ENCODE results near the gene SAMMSON. TPM values are rescaled to one million over a fixed set of nuclear protein-coding genes. Genes with fewer than 3 reads are reported as not detected.

Gene SAMMSON
- total and polyA plus RNA-seq, 2 of the 4 experiments (the other 2 are of a cell fraction): not detected

GRCh38 chr3:70086336-70086735 is 86.8 kb downstream of the SAMMSON start:
- H3K27me3 ChIP-seq (ENCODE audit: control insufficient read depth, insufficient read depth, low read length): peaks cover 14% of the 10 kb centered on the region
- in situ Hi-C loops (cut with MboI; ENCODE audit: low sequenced_read_pairs): no loop called here
- H3K9me3 ChIP-seq (ENCODE audit: control insufficient read depth, insufficient read depth, low read length): no peaks in the 10 kb centered on the region
- H2BK20ac ChIP-seq (ENCODE audit: low read depth, low read length): no peak overlapping the region
- CTCF ChIA-PET: interaction anchor here (1.2 kb wide), 1 partner anchor 8 kb away, joined by 5 read pairs; no protein-coding TSS in a partner anchor
- H3K27ac ChIP-seq (ENCODE audit: insufficient read depth, low read length): no peak overlapping the region
- H3K4me2 ChIP-seq (ENCODE audit: low read depth, low read length): no peak overlapping the region
- ATAC-seq (ENCODE audit: low read depth) (no peak), DNase-seq (no peak)
- intact Hi-C loops (cut with micrococcal nuclease): no loop called here
- no TSS peak for BruUV-seq (replicated peaks)
- dilution Hi-C loops (cut with HindIII; ENCODE audit: low sequenced_read_pairs, unreplicated experiment): no loop called here
- no peak overlapping the region for H4K91ac ChIP-seq (ENCODE audit: insufficient read depth, low read depth, low read length)
- H4K8ac ChIP-seq (ENCODE audit: low read depth in 2 of 2, low read length in 2 of 2): no peak overlapping the region
- H2BK15ac ChIP-seq (ENCODE audit: low read depth, low read length): no peak overlapping the region
- no peaks in the 10 kb centered on the region for H3K9me1 ChIP-seq (ENCODE audit: insufficient read depth, low read length)
- POLR2A ChIA-PET (ENCODE audit: unreplicated experiment): no interaction called here
- no peak overlapping the region for H2AFZ ChIP-seq (replicated peaks; ENCODE audit: low read length, poor library complexity)
- H2BK120ac ChIP-seq (ENCODE audit: low read depth, low read length): no peak overlapping the region
- H3K9ac ChIP-seq (ENCODE audit: low read depth, low read length): no peak overlapping the region
- no peaks in the 10 kb centered on the region for H3K79me1 ChIP-seq (ENCODE audit: low read depth in 1 of 2, low read length in 2 of 2)
- H4K20me1 ChIP-seq (ENCODE audit: insufficient read depth, low read length): no peaks in the 10 kb centered on the region
- no peak overlapping the region for H2BK5ac ChIP-seq (ENCODE audit: low read depth, low read length, poor library complexity, severe bottlenecking)
- no peak overlapping the region for H3K4me3 ChIP-seq (ENCODE audit: insufficient read depth, low read depth, low read length)
- no peak overlapping the region for H3K14ac ChIP-seq (replicated peaks; ENCODE audit: low read depth, low read length)
- H3K23ac ChIP-seq (ENCODE audit: low read depth, low read length): no peak overlapping the region
- no peak overlapping the region for H3K56ac ChIP-seq (ENCODE audit: extremely low read depth, insufficient read depth, low read length)
- no peak for TF ChIP-seq SMC3 (IDR thresholded peaks at IDR 0.05; ENCODE audit: low read depth, low read length)
- no peak for TF ChIP-seq MXI1 (IDR thresholded peaks at IDR 0.05; ENCODE audit: borderline replicate concordance, low read depth, low read length)
- TF ChIP-seq CTCF (conservative IDR thresholded peaks at IDR 0.05; ENCODE audit: low read depth, low read length): no peak
- TF ChIP-seq POLR2A (IDR thresholded peaks at IDR 0.05; ENCODE audit: low read depth, low read length): no peak
- TF ChIP-seq CHD1 (IDR thresholded peaks at IDR 0.05; ENCODE audit: low read depth, low read length): no peak
- no peak for TF ChIP-seq USF2 (IDR thresholded peaks at IDR 0.05; ENCODE audit: low read depth, low read length)
- TF ChIP-seq RFX5 (IDR thresholded peaks at IDR 0.05; ENCODE audit: low read depth, low read length): no peak
- no peak for TF ChIP-seq RCOR1 (IDR thresholded peaks at IDR 0.05; ENCODE audit: insufficient replicate concordance, low read length)
- TF ChIP-seq BHLHE40 (IDR thresholded peaks at IDR 0.05; ENCODE audit: low read depth, low read length): no peak
- TF ChIP-seq RAD21 (IDR thresholded peaks at IDR 0.05; ENCODE audit: low read length): no peak
- TF ChIP-seq ELK1 (IDR thresholded peaks at IDR 0.05; ENCODE audit: borderline replicate concordance, low read depth, low read length): no peak
- no peak overlapping the region for H3K18ac ChIP-seq (ENCODE audit: low read depth, low read length)
- no peaks in the 10 kb centered on the region for H3K36me3 ChIP-seq (ENCODE audit: control insufficient read depth, insufficient read depth, low read length)
- H3K4ac ChIP-seq (ENCODE audit: low read depth, low read length): no peak overlapping the region
- H3K4me1 ChIP-seq (ENCODE audit: control insufficient read depth, insufficient read depth, low read length): no peaks in the 10 kb centered on the region
- H2AK9ac ChIP-seq (replicated peaks; ENCODE audit: low read depth, low read length, poor library complexity): no peak overlapping the region
- no CpG with 5 or more reads among the region's 2 CpGs for WGBS, 2 experiments (ENCODE audit: extremely low coverage in 2 of 2, insufficient read length in 1 of 2)
- no peak overlapping the region for H2AK5ac ChIP-seq (ENCODE audit: low read depth, low read length)
- H4K5ac ChIP-seq (ENCODE audit: low read depth, low read length): no peak overlapping the region
